ENCODE measurements around the gene UBE2L3.
A peak's percentile ranks its signal among the peaks of the same experiment; 100 is the strongest.

Gene UBE2L3

DNA sequence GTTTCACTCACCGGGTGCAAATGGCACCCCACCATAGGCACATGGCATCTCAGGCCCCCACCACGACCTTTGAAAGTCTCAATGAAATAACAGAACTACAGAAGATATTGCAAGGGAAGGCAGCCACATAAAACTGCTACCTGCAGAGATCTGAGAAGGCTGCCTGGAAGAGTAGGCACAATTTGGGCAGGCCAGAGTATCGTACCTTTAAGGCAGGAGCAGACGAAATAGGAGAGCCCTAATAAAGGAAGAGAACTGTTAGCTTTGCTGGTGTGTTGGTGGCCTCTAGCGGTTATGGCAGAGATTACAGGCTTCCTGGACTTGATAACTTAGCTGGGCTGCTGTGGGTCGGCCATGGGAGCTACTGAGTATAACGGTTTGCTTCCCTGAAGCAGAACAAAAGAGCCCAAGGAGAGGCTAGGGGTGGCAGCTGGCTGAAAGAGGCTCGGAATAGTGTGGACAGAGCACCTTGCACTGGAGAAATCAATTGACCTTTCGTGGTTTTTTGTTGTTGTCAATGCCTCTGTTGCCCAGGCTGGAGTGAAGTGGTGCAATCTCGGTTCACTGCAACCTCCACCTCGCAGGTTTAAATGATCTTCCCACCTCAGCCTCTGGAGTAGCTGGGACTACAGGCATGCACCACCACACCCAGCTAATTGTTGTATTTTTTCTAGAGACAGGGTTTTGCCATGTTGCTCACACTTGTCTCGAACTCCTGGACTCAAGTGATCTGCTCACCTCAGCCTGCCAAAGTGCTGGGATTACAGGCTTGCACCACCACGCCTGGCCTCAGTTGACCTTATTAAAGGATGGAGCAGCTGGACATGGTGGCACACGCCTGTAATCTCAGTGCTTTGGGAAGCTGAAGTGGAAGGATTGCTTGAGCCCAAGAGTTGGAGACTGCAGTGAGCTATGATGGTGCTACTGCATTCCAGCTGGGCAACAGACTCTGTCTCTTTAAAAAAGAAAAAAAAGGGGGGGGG lies 79.4 kb downstream of the UBE2L3 start:
- peak; percentile 16 for DNase-seq

DNA sequence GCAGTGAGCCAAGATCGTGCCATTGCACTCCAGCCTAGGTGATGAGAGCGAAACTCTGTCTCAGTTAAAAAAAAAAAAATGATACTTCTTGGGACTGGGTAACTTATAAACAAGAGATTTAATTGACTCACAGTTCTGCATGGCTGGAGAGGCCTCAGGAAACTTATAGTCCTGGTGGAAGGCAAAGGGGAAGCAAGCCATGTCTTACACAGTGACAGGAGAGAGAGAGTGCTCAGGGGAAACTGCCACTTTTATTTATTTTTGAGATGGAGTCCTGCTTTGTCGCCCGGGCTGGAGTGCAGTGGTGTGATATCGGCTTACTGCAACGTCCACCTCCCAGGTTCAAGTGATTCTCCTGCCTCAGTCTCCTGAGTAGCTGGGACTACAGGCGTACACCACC lies 82.8 kb downstream of the UBE2L3 start:
- no peak for DNase-seq

DNA sequence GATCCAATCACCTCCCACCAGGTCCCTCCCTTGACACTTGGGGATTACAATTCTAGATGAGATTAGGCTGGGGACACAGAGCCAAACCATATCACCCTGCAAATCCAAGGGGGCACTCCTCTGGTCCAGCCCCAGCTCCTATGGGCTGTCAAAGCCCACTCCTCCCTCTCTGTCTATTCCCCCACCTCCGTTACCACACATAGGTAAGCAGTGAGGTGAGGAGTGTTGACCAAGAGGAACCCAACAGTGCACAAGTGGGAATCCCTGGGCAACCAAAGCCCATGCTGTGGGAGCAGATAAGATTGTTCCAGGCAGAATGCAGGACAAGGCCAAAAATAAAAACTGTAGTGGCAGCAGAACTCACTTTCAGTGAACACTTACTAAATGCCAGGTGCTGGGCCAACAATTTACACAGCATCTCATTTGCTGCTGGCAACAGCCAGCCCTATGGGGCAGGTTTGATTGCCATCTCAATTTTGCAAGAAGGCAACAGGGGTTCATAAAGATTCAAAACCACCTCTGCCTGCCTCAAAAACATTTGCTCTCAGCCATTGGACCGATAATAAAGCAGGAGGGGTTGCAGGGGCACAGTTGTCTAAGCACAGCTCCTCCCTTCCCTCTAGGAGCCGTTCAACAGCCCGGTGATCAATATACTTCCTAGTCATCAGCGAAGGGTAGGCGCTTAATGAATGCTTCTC lies 83.5 kb downstream of the UBE2L3 start:
- DNase-seq, result no peak

DNA sequence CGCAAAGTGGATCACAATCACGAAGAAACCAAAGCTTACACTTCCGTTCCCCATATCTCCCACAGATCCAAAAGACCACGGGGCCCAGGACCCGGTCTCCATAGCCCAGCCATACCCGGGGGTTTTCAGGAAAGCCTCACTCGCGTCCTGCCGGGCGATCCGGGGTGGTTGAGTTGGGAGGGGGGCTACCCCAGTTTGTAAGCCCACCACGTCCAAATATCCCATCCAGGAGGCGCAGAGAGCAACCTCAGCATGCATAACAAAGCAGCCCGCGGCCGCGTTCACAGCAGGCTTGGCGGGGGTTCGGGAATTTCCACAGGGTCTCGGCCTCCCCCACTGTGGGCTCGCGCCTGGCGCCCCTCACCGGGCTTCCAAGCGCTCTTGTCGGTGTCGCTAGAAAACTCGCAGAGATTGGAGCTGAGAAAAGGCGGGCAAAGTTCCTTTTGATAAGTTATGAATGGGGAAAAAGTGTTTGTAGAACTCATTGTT lies 84.1 kb downstream of the UBE2L3 start:
- DNase-seq, result no peak

DNA sequence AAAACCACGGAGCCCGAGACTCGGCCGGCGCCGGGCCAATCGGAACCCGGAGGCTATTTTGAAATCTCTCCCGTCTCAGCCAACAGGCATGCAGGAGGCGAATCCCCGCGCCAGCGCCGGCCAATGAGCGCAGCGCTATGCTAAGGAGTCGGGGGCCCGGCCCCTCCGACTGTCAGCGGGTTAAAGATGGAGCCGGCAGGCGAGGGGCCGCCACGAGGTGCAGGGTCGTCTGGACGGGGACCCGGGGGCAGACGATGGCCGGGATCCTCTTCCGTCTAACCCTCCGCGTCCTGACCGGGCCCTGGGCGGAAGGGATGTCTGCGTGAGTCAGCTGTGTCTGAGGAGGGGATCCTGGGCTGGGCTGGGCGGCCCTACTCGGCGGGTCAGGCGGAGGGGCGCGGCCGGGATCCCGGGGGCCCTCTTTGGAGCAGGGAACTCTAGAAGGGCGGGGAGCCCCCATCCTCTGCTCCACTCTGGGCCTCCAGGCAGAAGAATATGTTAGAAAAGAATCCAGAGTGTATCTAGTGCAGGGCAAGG lies 84.6 kb downstream of the UBE2L3 start:
- peak; percentile 26 for DNase-seq

DNA sequence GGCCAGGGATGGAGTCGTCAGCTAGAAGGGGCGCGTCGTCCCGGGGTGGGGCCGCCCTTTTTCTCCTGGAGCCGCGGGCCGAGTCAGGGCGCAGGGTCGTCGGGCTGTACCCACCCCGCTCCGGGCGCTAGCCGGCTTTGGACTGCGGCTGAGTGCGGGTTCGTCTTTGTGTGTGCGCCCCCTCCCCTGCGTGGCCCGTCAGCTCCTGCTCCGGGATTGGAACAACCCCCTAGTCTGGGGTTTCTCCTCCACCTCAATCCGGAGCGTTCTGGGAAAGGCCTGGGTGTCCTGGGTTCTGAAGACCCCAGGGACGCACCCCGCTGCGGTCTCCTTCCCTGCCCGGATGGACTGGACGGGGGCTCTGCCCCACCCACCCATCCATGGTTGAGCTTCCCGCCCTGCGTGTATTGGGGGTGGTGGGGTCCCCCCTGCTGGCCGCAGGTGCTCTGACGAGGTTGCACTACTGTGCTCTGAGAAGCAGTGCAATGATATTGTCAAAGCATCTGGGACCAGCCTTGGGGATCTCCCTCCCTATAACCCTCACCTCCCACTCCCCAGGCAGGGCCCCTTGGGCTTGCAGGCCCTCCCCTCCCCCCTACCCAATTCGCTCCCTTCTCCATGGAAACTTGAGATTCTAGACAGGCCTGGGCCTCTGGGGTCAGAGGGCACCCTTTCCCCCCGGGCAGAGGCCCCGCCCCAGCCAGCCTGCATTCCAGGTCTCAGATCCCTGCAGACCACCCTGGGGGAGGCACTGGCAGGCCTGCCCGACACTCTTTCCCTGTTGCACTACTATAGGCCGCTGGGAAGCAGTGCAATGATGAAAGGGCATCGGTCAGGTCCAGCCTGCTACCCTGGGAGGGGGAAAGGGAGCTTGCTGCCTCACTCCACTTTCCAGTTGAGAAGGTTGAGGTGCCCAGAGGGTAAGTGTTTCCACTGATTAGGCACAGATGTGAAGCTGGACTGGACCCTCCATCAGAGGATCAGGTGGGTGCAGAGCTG lies 85.3 kb downstream of the UBE2L3 start:
- DNase-seq, result no peak

DNA sequence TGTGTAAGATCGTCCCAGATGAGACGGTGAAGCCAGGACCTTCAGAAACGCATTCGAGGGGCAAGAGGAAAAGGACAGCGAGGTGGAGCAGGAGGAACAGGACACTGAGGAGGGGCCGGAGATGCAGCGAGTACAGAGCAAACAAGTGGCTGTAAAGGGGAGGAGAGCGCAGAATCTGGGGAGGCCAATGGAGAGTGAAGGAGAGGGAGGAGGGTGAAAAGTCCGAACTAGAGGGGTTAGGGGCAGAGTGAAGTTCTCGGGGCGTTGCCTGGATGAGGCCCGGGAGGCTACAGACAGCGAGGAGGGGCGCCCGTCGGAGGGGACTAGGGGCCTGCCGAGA lies 89.5 kb downstream of the UBE2L3 start:
- DNase-seq, result no peak

DNA sequence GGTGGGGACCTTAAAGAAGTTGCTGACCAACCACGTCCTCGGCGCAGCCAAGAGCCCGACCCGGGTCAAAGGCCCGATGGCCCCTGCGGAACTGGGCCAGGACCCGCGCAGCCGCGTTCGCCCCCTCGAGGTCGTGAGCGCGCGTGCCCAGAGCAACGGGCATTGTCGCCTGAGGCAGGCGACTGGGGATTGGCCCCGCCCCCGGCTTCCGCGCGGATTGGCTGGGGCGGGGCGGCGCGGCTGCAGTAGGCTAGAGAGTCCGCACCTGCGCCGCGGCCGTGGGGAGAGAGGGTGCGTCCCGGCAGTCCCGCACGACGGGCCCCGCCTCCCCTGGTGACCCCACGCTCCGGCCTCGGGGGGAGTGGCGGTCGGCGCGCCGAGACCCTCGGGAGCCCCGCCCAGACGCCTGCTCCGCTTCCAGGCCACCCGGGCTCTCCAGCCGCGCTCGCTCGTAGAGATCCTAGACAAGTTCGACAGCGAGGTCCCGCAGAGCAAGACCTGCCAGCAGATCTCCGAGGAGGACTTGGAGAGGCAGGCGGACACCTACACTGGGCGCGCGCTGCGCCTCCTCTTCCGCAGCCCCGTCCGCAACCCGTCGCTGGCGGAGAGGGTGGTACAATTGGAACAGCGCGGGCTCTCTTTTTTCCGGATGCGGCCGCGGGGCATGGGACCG lies 90.0 kb downstream of the UBE2L3 start:
- DNase-seq, result no peak

DNA sequence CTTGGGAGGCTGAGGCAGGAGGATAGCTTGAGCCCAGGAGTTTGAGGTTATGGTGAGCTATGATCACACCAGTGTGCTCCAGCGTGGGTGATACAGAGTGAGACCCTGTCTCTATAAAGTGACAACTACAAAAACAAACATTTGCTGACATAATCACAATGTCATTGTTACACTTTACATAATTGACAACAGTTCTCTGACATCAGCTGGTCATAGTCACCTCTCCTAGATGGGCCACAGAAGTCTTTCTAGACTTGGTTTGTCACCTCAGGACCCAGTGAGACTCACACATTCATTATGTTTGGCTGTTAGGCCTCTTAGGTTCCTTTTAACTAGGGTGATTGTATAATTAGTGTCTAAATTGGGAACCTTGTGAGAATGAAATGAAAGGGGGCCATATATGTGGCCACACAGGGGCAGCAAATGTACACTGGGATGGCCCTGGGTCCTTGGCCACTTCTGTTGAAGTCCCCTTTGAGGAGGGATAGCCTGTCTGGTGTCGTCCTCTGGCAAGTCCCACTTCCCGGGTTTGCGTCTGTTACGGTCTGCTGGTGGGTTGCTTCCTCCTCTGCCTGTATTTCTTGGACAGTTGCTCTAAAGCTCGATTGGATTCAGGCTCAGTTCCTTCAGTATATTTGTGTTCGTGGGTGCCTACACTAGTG lies 92.5 kb downstream of the UBE2L3 start:
- DNase-seq, result no peak

DNA sequence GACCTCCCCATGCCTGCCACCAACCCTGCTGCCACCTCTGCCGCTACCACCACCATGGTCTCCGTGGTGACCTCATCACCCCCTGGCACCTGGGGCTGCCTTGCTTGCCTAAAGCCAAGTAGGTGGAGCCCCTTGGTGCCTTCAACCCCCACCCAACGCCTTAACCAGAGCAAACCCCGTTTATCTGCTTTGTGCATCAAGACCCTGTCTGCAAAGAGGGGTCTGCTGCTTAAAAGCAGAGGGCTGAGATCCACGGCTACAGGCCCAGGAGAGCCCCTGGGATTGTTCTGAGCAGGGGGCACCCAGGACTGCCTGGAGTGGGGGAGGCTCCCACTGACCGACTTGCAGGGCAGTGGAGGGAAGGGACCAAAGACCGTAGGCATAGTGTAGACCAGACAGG lies 93.4 kb downstream of the UBE2L3 start:
- no peak for DNase-seq

DNA sequence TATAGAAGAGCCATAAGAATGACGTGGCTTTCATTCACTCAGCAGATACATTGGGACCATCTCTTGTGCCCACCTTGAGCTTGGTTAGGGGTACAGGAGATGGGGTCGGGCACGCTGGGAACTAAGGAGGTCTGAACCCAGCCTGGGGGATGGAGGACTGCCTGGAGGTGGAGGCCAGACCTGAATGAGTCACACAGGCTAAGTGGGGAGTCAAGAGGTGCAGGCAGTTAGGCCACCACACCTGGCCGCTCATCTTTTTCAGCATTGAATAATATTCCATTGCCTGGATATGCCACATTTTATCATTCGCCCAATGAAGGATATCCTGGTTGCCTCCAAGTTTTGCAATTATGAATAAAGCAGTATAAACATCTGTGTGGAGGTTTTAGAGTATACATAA lies 94.5 kb downstream of the UBE2L3 start:
- DNase-seq, result no peak

DNA sequence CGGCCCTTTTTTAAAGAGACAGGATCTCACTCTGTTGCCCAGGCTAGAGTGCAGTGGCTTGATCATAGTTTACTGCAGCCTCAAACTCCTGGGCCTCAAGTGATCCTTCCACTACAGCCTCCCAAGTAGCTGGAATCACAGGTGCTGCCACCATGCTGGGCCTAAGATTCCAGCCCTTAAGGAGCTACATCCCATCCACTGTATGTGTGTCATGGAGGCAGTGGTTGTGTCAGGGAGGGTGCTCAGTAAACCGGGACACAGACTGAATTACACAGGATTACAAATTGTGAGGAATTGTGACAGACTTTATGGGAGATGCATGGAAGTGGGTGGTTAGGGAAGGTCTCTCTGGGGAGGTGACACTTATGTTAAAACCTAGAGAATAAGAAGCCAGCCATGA lies 96.2 kb downstream of the UBE2L3 start:
- DNase-seq, result no peak

DNA sequence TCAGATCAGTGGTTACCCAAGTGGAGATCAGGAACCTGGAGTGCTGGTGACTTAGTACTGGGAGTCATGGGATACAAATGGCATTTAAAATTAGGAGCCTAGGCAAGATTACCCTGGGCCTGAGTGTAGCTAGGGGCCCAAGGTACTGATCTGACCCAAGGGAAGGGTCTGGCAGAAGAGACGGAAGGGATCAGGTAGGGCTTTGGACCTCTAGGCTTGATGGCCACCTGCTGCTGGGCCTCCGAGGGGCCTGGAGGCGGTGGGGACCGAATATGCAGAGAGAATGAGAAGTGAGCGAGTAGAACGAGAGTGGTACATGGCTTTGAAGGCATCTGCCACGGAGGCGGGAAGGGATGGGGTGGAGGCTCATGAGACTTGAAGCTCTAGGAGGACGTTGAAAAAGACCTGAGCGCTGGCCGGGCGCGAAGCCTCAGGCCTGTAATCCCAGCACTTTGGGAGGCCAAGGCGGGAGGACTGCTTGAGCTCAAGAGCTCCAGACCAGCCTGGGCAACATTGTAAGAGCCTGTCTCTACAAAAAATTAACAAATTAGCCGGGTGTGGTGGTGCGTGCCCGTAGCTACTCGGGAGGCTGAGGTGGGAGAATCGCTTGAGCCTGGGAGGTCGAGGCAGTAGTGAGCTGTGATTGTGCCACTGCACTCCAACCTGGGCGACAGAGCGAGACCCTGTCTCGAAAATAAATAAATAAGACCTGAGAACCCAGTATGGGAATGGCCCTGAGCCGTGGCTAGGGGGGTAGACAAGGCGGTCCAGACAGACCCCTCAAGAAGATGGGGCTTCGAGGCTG lies 97.7 kb downstream of the UBE2L3 start:
- no peak for DNase-seq

DNA sequence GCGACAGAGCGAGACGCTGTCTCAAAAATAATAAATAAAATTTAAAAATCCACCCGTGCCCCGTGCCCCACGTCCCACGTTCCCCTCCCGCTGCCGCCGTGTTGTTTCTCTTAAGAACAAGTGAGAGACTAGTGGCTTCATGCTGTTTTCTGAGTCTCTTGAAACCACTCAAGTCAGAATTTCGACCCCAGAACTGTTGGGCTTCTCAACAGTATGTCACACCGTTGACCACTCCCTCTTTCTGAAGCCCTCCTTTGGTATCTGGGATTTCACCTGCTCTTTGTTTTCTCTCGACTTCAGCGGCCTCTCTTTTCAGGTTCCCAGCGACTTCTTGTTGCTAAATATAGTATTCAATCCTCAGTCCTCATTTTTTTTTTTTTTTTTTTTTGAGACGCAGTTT lies 99.3 kb downstream of the UBE2L3 start:
- no peak for DNase-seq

DNA sequence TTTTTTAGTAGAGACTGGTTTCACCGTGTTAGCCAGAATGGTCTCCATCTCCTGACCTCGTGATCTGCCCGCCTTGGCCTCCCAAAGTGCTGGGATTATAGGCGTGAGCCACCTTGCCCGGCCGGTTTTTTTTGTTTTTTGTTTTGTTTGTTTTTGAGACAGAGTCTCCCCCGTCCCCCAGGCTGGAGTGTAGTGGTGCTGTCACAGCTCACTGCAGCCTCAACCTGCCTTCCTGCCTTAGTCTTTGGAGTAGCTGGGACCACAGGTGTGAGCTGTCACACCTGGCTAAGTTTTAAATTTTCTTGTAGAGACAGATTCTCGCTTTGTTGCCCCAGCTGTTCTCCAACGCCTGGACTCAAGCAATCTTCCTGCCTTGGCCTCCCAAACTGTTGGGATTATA lies 101.5 kb downstream of the UBE2L3 start:
- DNase-seq, result no peak

DNA sequence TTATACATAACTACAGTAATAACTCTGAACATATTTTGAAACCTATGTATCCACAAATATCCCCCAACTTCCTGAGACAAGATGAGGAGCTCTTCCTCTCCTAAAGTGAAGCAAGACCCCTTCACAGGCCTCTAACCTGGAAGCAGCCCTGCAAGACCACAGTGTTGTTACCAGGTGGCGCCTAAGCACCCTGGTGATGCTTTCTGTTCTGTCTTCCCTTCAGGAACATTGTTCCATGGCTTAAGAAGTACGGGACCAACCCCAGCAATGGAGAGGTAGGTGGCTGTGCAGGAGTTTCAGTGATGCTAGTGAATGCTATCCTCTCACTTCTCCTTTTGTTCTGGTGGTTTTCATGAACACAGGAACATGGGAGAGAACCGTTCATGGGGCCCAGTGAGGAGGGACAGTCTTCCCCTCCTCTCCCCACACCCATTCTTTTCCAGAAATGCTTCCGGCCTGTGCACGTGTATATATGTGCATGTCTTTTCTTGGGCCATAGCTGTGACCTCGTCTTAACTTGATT lies 104.7 kb downstream of the UBE2L3 start:
- no peak for DNase-seq
